ENCODE results near the gene GRB7. TPM values are rescaled to one million over a fixed set of nuclear protein-coding genes. Genes with fewer than 3 reads are reported as not detected.
"Not testable (repeated sequence)": the region's sequence is repeated elsewhere in the genome, so short reads cannot be mapped to it uniquely, and the experiment has no call there.

The GRB7 gene
- total RNA-seq, 2 experiments from 2014 or later: 0.37 TPM; not detected in 1

- POLR2A ChIA-PET: interaction anchor here (1.0 kb wide), 1 partner anchor 23 kb away, joined by 3 read pairs; the partner anchor contains the start of gene PGAP3
These were observed 27.5 kb upstream of the GRB7 start for GRCh38 chr17:39709998-39710964.

GRCh38 chr17:39711071-39711470, 26.7 kb upstream of the GRB7 start:
- not testable (repeated sequence) for H3K9me3 Mint-ChIP-seq (ENCODE audit: insufficient read depth); ATAC-seq; H3K27ac Mint-ChIP-seq; DNase-seq; H3K4me3 Mint-ChIP-seq; H3K27me3 Mint-ChIP-seq (ENCODE audit: low read depth); H3K36me3 Mint-ChIP-seq (ENCODE audit: low read depth)
- ChIA-PET CTCF (interaction anchor here (1.4 to 2.6 kb wide), 2 partner anchors 19 to 90 kb away, joined by 4 to 9 read pairs; partner anchors contain the start of gene MIEN1), POLR2A (interaction anchor here (1.0 kb wide), 1 partner anchor 23 kb away, joined by 3 read pairs; the partner anchor contains the start of gene PGAP3)
- peaks cover 10% of the 10 kb centered on the region for H3K4me1 Mint-ChIP-seq (ENCODE audit: low read depth)

More at GRCh38 chr17:39709998-39710964, 27.5 kb upstream of the GRB7 start:
- Mint-ChIP-seq H3K4me1 (ENCODE audit: low read depth) (peaks cover 10% of the 10 kb centered on the region), H3K27me3 (ENCODE audit: low read depth) (no peaks in the 10 kb centered on the region), H3K9me3 (ENCODE audit: insufficient read depth) (no peaks in the 10 kb centered on the region), H3K27ac (no peak overlapping the region), H3K4me3 (no peak overlapping the region), H3K36me3 (ENCODE audit: low read depth) (no peaks in the 10 kb centered on the region)
- CTCF ChIA-PET: interaction anchor here (1.4 to 2.6 kb wide), 2 partner anchors 20 to 89 kb away, joined by 4 to 9 read pairs; partner anchors contain the start of gene MIEN1
- ATAC-seq (no peak), DNase-seq (no peak)

DNA sequence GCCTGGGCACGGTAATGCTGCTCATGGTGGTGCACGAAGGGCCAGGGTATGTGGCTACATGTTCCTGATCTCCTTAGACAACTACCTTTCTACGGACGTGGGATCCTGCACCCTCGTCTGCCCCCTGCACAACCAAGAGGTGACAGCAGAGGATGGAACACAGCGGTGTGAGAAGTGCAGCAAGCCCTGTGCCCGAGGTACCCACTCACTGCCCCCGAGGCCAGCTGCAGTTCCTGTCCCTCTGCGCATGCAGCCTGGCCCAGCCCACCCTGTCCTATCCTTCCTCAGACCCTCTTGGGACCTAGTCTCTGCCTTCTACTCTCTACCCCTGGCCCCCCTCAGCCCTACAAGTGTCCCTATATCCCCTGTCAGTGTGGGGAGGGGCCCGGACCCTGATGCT, 25.9 kb upstream of the GRB7 start:
- DNase-seq (no peak), ATAC-seq (no peak)
- Mint-ChIP-seq H3K36me3 (ENCODE audit: low read depth) (no peaks in the 10 kb centered on the region), H3K27ac (no peak overlapping the region), H3K9me3 (ENCODE audit: insufficient read depth) (no peaks in the 10 kb centered on the region), H3K27me3 (ENCODE audit: low read depth) (no peaks in the 10 kb centered on the region), H3K4me3 (no peak overlapping the region), H3K4me1 (ENCODE audit: low read depth) (peaks cover 6% of the 10 kb centered on the region)
- POLR2A ChIA-PET: no interaction called here
- CTCF ChIA-PET: interaction anchor here (2.6 kb wide), 1 partner anchor 18 kb away, joined by 9 read pairs; the partner anchor contains the start of gene MIEN1

DNA sequence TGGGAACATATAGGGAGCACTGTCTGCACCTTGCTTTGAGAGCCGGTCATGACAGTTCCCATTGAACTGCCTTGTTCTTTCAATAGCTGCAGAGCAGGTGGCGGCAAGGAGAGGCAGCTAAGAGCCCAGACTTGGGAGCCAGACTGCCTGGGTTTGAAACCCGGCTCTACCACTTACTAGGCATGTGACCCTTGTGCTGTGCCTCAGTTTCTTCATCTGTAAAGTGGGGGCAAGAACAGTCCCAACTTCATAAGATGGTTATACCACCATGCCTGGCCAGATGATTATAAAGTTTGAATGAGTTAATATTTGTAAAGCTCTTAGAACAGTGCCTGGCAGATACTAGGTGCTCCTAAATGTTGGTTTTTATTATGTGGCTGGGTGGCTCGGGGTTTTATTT, 23.5 kb upstream of the GRB7 start:
- no peak overlapping the region for H3K27ac Mint-ChIP-seq
- no peak for ATAC-seq
- ChIA-PET CTCF (interaction anchor here (1.0 to 1.6 kb wide), 2 partner anchors 17 to 93 kb away, joined by 3 to 5 read pairs; no protein-coding TSS in a partner anchor), POLR2A (no interaction called here)
- H3K27me3 Mint-ChIP-seq (ENCODE audit: low read depth): no peaks in the 10 kb centered on the region
- no peak overlapping the region for H3K4me3 Mint-ChIP-seq
- DNase-seq: no peak
- H3K9me3 Mint-ChIP-seq (ENCODE audit: insufficient read depth): no peaks in the 10 kb centered on the region
- H3K4me1 Mint-ChIP-seq (ENCODE audit: low read depth): no peaks in the 10 kb centered on the region
- no peaks in the 10 kb centered on the region for H3K36me3 Mint-ChIP-seq (ENCODE audit: low read depth)

- ChIA-PET CTCF (interaction anchor here (1.0 to 1.2 kb wide), 2 partner anchors 92 to 94 kb away, joined by 3 to 4 read pairs; no protein-coding TSS in a partner anchor), POLR2A (interaction anchor here (1.3 kb wide), 1 partner anchor 14 kb away, joined by 3 read pairs; the partner anchor contains the start of gene MIEN1)
- no peaks in the 10 kb centered on the region for H3K9me3 Mint-ChIP-seq (ENCODE audit: insufficient read depth)
- H3K4me1 Mint-ChIP-seq (ENCODE audit: low read depth): no peaks in the 10 kb centered on the region
- no peak for ATAC-seq
- no peaks in the 10 kb centered on the region for H3K27me3 Mint-ChIP-seq (ENCODE audit: low read depth)
- H3K4me3 Mint-ChIP-seq: no peak overlapping the region
- no peak for DNase-seq
- no peaks in the 10 kb centered on the region for H3K36me3 Mint-ChIP-seq (ENCODE audit: low read depth)
- no peak overlapping the region for H3K27ac Mint-ChIP-seq
These were observed 22.2 kb upstream of the GRB7 start for GRCh38 chr17:39715375-39716072.

DNA sequence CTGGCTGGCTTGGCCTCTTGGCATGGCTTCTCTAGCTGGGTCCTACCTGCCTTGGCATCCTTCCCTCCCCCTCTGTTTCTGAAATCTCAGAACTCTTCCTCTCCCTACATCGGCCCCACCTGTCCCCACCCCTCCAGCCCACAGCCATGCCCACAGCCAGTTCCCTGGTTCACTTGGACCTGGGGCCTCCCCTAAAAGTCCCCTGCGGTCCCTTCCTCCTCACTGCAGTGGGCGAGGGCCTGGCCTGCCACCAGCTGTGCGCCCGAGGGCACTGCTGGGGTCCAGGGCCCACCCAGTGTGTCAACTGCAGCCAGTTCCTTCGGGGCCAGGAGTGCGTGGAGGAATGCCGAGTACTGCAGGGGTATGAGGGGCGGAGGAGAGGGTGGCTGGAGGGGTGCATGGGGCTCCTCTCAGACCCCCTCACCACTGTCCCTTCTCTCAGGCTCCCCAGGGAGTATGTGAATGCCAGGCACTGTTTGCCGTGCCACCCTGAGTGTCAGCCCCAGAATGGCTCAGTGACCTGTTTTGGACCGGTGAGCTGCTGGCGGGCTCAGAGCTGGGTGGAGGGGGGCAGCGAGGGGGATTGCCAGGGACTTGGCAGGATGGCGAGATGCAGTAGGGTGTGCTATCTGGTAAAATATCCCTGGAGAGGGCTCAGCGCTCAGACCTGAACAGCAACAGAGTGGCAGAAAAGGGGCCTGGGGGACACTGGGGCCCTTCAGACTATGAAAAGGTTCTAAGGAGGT, 21.5 kb upstream of the GRB7 start:
- Mint-ChIP-seq H3K4me3 (no peak overlapping the region), H3K36me3 (ENCODE audit: low read depth) (no peaks in the 10 kb centered on the region), H3K27ac (no peak overlapping the region), H3K9me3 (ENCODE audit: insufficient read depth) (no peaks in the 10 kb centered on the region), H3K4me1 (ENCODE audit: low read depth) (no peaks in the 10 kb centered on the region), H3K27me3 (ENCODE audit: low read depth) (no peaks in the 10 kb centered on the region)
- ChIA-PET POLR2A (interaction anchor here (1.3 kb wide), 1 partner anchor 13 kb away, joined by 3 read pairs; the partner anchor contains the start of gene MIEN1), CTCF (interaction anchor here (0.9 to 1.2 kb wide), 2 partner anchors 14 to 93 kb away, joined by 3 to 4 read pairs; partner anchors contain the start of gene MIEN1)
- ATAC-seq (no peak), DNase-seq (no peak)

- Mint-ChIP-seq H3K4me1 (ENCODE audit: low read depth) (no peaks in the 10 kb centered on the region), H3K27ac (no peak overlapping the region), H3K27me3 (ENCODE audit: low read depth) (no peaks in the 10 kb centered on the region), H3K36me3 (ENCODE audit: low read depth) (no peaks in the 10 kb centered on the region), H3K4me3 (no peak overlapping the region), H3K9me3 (ENCODE audit: insufficient read depth) (no peaks in the 10 kb centered on the region)
- ChIA-PET POLR2A (no interaction called here), CTCF (interaction anchor here (0.9 to 1.2 kb wide), 2 partner anchors 14 to 94 kb away, joined by 3 to 4 read pairs; partner anchors contain the start of gene MIEN1)
- ATAC-seq: no peak
- DNase-seq: no peak
These were observed 20.7 kb upstream of the GRB7 start for GRCh38 chr17:39716879-39717536.

DNA sequence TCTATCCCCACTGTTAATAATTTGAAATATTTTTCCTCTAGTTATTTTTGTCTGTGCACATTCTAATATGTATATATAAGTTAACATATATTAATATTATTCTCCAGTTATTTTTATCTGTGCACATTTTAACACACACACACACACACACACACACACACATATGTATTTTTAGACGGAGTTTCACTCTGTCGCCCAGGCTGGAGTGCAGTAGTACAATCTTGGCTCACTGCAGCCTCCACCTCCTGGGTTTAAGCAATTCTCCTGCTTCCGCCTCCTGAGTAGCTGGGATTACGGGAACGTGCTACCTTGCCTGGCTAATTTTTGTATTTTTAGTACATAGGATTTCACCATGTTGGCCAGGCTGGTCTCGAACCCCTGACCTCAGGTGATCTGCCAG, 20.1 kb upstream of the GRB7 start:
- H3K4me3 Mint-ChIP-seq: no peak overlapping the region
- no peaks in the 10 kb centered on the region for H3K36me3 Mint-ChIP-seq (ENCODE audit: low read depth)
- ATAC-seq: no peak
- no peaks in the 10 kb centered on the region for H3K4me1 Mint-ChIP-seq (ENCODE audit: low read depth)
- H3K27me3 Mint-ChIP-seq (ENCODE audit: low read depth): no peaks in the 10 kb centered on the region
- ChIA-PET POLR2A (no interaction called here), CTCF (no interaction called here)
- no peak for DNase-seq
- H3K9me3 Mint-ChIP-seq (ENCODE audit: insufficient read depth): no peaks in the 10 kb centered on the region
- H3K27ac Mint-ChIP-seq: no peak overlapping the region

GRCh38 chr17:39719563-39720355, 18.0 kb upstream of the GRB7 start:
- POLR2A ChIA-PET: interaction anchor here (0.6 to 1.0 kb wide), 2 partner anchors 10 to 65 kb away, joined by 3 to 5 read pairs; partner anchors contain the start of gene MIEN1
- CTCF ChIA-PET: interaction anchor here (1.2 to 2.1 kb wide), 4 partner anchors 9 to 98 kb away, joined by 3 to 11 read pairs (median 4); partner anchors contain the start of genes ERBB2 and MIEN1
- DNase-seq (no peak), ATAC-seq (no peak)
- Mint-ChIP-seq H3K4me3 (no peak overlapping the region), H3K27ac (no peak overlapping the region), H3K4me1 (ENCODE audit: low read depth) (no peaks in the 10 kb centered on the region), H3K9me3 (ENCODE audit: insufficient read depth) (no peaks in the 10 kb centered on the region), H3K27me3 (ENCODE audit: low read depth) (no peaks in the 10 kb centered on the region), H3K36me3 (ENCODE audit: low read depth) (no peaks in the 10 kb centered on the region)

- Mint-ChIP-seq H3K4me3 (no peak overlapping the region), H3K9me3 (ENCODE audit: insufficient read depth) (no peaks in the 10 kb centered on the region), H3K27me3 (ENCODE audit: low read depth) (no peaks in the 10 kb centered on the region), H3K4me1 (ENCODE audit: low read depth) (no peaks in the 10 kb centered on the region), H3K27ac (no peak overlapping the region), H3K36me3 (ENCODE audit: low read depth) (no peaks in the 10 kb centered on the region)
- ChIA-PET CTCF (interaction anchor here (0.6 to 1.6 kb wide), 2 partner anchors 97 to 100 kb away, joined by 3 read pairs; no protein-coding TSS in a partner anchor), POLR2A (interaction anchor here (0.6 to 1.0 kb wide), 2 partner anchors 9 to 258 kb away, joined by 3 to 4 read pairs; partner anchors contain the start of gene MIEN1)
- DNase-seq: no peak
- no peak for ATAC-seq
These were observed 15.6 kb upstream of the GRB7 start for GRCh38 chr17:39722104-39722503.

Data from activated CD8-positive, alpha-beta T cell treated with anti-CD3 and anti-CD28 coated beads, Interleukin-2, amount 10 ng/mL, durations not matched to agents 7 days and 5 days (primary cell).